ENCODE results near the gene BAZ2B. TPM values are rescaled to one million over a fixed set of nuclear protein-coding genes. Genes with fewer than 3 reads are reported as not detected.
A peak's percentile ranks its signal among the peaks of the same experiment; 100 is the strongest.

The BAZ2B gene, protein sequence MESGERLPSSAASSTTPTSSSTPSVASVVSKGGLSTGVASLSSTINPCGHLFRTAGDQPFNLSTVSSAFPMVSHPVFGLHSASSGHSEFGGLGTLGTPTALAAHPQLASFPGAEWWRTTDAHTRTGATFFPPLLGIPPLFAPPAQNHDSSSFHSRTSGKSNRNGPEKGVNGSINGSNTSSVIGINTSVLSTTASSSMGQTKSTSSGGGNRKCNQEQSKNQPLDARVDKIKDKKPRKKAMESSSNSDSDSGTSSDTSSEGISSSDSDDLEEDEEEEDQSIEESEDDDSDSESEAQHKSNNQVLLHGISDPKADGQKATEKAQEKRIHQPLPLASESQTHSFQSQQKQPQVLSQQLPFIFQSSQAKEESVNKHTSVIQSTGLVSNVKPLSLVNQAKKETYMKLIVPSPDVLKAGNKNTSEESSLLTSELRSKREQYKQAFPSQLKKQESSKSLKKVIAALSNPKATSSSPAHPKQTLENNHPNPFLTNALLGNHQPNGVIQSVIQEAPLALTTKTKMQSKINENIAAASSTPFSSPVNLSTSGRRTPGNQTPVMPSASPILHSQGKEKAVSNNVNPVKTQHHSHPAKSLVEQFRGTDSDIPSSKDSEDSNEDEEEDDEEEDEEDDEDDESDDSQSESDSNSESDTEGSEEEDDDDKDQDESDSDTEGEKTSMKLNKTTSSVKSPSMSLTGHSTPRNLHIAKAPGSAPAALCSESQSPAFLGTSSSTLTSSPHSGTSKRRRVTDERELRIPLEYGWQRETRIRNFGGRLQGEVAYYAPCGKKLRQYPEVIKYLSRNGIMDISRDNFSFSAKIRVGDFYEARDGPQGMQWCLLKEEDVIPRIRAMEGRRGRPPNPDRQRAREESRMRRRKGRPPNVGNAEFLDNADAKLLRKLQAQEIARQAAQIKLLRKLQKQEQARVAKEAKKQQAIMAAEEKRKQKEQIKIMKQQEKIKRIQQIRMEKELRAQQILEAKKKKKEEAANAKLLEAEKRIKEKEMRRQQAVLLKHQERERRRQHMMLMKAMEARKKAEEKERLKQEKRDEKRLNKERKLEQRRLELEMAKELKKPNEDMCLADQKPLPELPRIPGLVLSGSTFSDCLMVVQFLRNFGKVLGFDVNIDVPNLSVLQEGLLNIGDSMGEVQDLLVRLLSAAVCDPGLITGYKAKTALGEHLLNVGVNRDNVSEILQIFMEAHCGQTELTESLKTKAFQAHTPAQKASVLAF (N-terminal part only)
- total RNA-seq (100 to 1,000 TPM; 155 to 174 TPM), polyA plus RNA-seq (ENCODE audit: insufficient read length in 2 of 2) (10 to 100 TPM; 43.3 to 54.2 TPM)
- long read RNA-seq, donor 1 = 0 reads
- long read RNA-seq, donor 2 = 0 reads
- long read RNA-seq, donor 3 = 0 reads
- long read RNA-seq, donor 4, partial matches to known transcripts = 0 of 11 reads
- long read RNA-seq, donor 4, other reads (novel, unspliced or antisense) = 11 of 11 reads

DNA sequence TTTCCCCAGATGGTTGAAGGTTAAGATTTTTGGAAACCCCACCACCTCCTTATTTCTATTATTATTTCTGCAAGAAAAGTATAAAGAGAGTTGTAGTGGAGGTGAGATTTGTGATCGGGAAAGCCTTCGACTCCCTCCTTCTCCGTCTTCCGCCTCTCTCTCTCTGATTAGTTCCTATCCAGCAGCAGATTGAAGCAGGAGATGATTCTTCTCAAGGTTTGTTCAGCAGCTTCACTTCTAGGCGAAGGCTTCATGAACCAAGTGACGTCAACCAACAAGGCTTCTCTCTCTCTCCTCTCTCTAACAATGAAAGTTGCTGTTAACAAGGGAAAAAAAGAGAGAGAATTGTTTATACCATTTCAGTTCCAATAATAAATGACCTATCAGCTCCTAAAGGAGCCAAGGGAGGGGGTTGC lies at the start of gene BAZ2B:
TSS of gene BAZ2B (minus strand) at position 263 of the 416 bp plus-strand sequence. CDS start 137,829 bp downstream, outside the sequence.
- Histone ChIP-seq H3K27me3 (ENCODE audit: control insufficient read depth, insufficient read depth, low read length) (no peaks in the 10 kb centered on the region), H3K4me1 (ENCODE audit: control insufficient read depth, insufficient read depth, low read length) (no peaks in the 10 kb centered on the region), H3K4me3 (ENCODE audit: low read depth, low read length) (peak within 1 kb of the TSS; percentile 82), H3K36me3 (ENCODE audit: control insufficient read depth, insufficient read depth, low read length) (no peaks in the 10 kb centered on the region), H3K9me3 (ENCODE audit: control insufficient read depth, insufficient read depth, low read length) (no peaks in the 10 kb centered on the region), H3K27ac (ENCODE audit: low read depth, low read length) (peak within 1 kb of the TSS; percentile 99)
- WGBS (ENCODE audit: insufficient coverage) = no CpG with 5 or more reads among the region's 6 CpGs
- DNase-seq (ENCODE audit: low read depth in 4 of 6, low spot score in 6 of 6) = peak in 3 of 6 donors; percentile 76 to 93 (median 90)

DNA sequence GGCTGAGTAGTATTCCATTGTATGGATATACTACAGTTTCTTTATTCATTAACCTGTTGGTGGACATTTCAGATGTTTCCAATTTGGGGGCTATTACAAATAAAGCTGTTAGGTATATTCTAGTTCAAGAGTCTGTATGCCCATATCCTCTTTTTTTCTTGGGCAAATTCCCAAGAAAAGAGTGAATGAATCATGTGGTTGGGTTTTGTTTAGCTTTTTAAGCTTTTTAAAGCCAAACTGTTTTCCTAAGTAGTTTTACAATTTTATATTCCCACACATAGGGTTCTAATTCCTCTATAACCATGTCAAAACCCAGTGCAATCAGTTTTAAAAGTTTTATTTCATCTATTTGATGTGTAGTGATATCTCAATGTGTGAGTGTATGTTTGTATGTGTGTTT lies 44.9 kb upstream of the BAZ2B start:
- DNase-seq (ENCODE audit: low read depth in 4 of 6, low spot score in 6 of 6) = no peak
- no peaks in the 10 kb centered on the region for H3K27me3 ChIP-seq (ENCODE audit: control insufficient read depth, insufficient read depth, low read length)
- H3K4me1 ChIP-seq (ENCODE audit: control insufficient read depth, insufficient read depth, low read length) = no peaks in the 10 kb centered on the region
- H3K4me3 ChIP-seq (ENCODE audit: low read depth, low read length) = no peak overlapping the region
- no peaks in the 10 kb centered on the region for H3K9me3 ChIP-seq (ENCODE audit: control insufficient read depth, insufficient read depth, low read length)
- no peak overlapping the region for H3K27ac ChIP-seq (ENCODE audit: low read depth, low read length)
- H3K36me3 ChIP-seq (ENCODE audit: control insufficient read depth, insufficient read depth, low read length) = no peaks in the 10 kb centered on the region

DNA sequence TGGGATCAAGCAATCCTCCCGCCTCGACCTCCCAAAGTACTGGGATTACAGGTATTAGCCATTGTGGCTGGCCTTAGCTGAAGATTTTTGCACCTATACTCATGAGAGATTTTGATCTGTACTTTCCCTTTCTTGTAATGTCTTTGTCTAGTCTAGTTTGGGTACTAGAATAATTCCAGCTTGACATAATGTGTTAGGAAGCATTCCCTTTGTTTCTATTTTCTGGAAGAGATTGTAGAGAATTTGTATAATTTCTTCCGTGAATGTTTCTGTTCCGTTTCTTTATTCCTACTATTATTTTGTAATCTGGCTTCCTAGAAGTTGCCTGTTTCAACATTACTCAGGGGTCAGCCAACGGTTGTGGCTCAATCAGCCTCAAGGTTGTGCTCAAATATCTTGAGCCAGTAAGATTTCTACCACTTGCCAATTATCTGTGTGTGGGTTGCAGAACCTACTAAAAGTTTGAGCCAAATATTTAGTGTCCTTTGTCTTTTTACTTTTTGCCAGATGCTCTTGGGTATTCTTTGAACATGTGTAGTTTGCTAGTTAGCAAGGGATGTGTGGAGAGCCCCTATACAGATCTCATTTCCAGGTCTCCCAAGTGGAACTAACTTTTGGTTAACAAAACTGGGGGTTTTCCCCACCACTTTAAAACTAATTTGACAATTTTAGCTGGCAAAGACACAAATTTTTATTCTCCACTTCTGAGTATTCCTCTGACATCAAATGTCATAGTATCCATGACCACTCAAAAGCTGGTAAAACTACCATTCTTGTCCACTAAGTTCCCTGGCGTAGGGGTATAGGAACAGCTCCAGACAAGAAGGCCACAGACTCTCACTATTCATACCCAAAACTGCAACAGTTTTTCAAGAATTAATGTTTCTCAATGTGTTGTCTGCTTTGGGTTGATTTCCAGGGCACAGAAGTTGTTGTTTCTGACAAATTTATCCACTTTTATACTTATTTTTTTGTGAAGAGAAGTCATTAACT lies 42.8 kb upstream of the BAZ2B start:
- no peak for DNase-seq (ENCODE audit: low read depth in 4 of 6, low spot score in 6 of 6)
- no CpG with 5 or more reads among the region's 6 CpGs for WGBS (ENCODE audit: insufficient coverage)
- no peaks in the 10 kb centered on the region for H3K27me3 ChIP-seq (ENCODE audit: control insufficient read depth, insufficient read depth, low read length)
- H3K27ac ChIP-seq (ENCODE audit: low read depth, low read length) = no peak overlapping the region
- H3K9me3 ChIP-seq (ENCODE audit: control insufficient read depth, insufficient read depth, low read length) = no peaks in the 10 kb centered on the region
- H3K4me3 ChIP-seq (ENCODE audit: low read depth, low read length) = no peak overlapping the region
- H3K36me3 ChIP-seq (ENCODE audit: control insufficient read depth, insufficient read depth, low read length) = no peaks in the 10 kb centered on the region
- no peaks in the 10 kb centered on the region for H3K4me1 ChIP-seq (ENCODE audit: control insufficient read depth, insufficient read depth, low read length)

- no peak for DNase-seq (ENCODE audit: low read depth in 4 of 6, low spot score in 6 of 6)
- H3K9me3 ChIP-seq (ENCODE audit: control insufficient read depth, insufficient read depth, low read length) = no peaks in the 10 kb centered on the region
- no peaks in the 10 kb centered on the region for H3K27me3 ChIP-seq (ENCODE audit: control insufficient read depth, insufficient read depth, low read length)
- H3K4me1 ChIP-seq (ENCODE audit: control insufficient read depth, insufficient read depth, low read length) = no peaks in the 10 kb centered on the region
- H3K36me3 ChIP-seq (ENCODE audit: control insufficient read depth, insufficient read depth, low read length) = no peaks in the 10 kb centered on the region
- no CpG with 5 or more reads among the region's 2 CpGs for WGBS (ENCODE audit: insufficient coverage)
- H3K27ac ChIP-seq (ENCODE audit: low read depth, low read length) = no peak overlapping the region
- no peak overlapping the region for H3K4me3 ChIP-seq (ENCODE audit: low read depth, low read length)
These were observed 37.6 kb upstream of the BAZ2B start for GRCh38 chr2:159653962-159654361.

DNA sequence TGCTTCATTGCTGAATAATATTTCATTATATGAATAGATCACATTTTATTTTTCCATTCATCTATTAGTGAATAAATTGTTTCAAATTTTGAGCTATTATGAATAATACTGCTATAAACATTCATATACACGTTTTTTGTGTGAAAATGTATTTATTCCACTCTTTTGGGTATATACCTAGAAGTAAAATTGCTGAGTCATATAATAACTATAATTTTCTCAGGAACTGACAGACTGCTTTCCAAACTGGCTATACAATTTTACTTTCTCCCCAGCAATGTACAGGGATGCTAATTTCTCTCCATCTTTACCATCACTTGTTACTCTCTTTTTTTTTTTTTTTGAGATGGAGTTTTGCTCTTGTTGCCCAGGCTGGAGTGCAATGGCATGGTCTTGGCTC lies 35.5 kb upstream of the BAZ2B start:
- Histone ChIP-seq H3K36me3 (ENCODE audit: control insufficient read depth, insufficient read depth, low read length) (no peaks in the 10 kb centered on the region), H3K27me3 (ENCODE audit: control insufficient read depth, insufficient read depth, low read length) (no peaks in the 10 kb centered on the region), H3K4me1 (ENCODE audit: control insufficient read depth, insufficient read depth, low read length) (no peaks in the 10 kb centered on the region), H3K27ac (ENCODE audit: low read depth, low read length) (no peak overlapping the region), H3K4me3 (ENCODE audit: low read depth, low read length) (no peak overlapping the region), H3K9me3 (ENCODE audit: control insufficient read depth, insufficient read depth, low read length) (no peaks in the 10 kb centered on the region)
- no CpG with 5 or more reads among the region's 1 CpG for WGBS (ENCODE audit: insufficient coverage)
- no peak for DNase-seq (ENCODE audit: low read depth in 4 of 6, low spot score in 6 of 6)

DNA sequence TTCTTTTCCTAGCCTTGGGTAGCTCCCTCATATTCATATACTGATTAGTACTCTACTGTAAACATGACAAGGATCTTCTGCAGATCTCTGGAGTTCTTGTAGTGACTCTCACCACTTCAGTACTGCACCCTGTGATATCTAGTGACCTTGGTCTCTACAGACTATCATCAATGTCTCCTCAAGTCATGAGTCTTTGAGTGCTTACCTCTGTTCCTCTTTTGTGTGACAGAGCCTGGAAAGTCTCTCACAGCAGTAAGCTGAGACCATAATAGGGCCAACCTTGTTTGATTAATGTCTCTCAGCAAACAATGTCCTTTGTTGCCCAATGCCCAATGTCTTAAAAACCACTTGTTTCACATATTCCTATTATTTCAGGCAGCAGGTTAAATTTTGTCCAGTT lies 34.2 kb upstream of the BAZ2B start:
- H3K36me3 ChIP-seq (ENCODE audit: control insufficient read depth, insufficient read depth, low read length) = no peaks in the 10 kb centered on the region

DNA sequence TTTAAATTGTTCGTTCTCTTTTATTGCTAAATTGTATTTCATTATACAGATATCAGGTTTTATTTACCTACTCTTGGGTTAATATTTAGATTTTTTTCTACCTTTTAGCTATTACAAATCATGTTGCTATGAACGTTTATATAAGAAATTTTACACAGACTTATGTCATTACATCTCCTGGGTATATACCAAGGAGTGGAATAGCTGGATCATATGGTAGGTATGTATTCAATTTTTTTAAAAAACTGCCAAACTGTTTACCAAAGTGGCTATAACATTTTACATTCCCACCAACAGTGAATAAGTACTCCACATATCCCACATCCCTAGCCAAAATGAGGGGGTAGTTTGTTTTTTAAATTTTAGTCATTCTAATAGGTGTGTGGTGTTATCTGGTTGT lies 32.3 kb upstream of the BAZ2B start:
- no CpG with 5 or more reads among the region's 2 CpGs for WGBS (ENCODE audit: insufficient coverage)
- no peaks in the 10 kb centered on the region for H3K4me1 ChIP-seq (ENCODE audit: control insufficient read depth, insufficient read depth, low read length)
- H3K27ac ChIP-seq (ENCODE audit: low read depth, low read length) = no peak overlapping the region
- H3K36me3 ChIP-seq (ENCODE audit: control insufficient read depth, insufficient read depth, low read length) = no peaks in the 10 kb centered on the region
- H3K27me3 ChIP-seq (ENCODE audit: control insufficient read depth, insufficient read depth, low read length) = no peaks in the 10 kb centered on the region
- H3K9me3 ChIP-seq (ENCODE audit: control insufficient read depth, insufficient read depth, low read length) = no peaks in the 10 kb centered on the region
- H3K4me3 ChIP-seq (ENCODE audit: low read depth, low read length) = no peak overlapping the region
- DNase-seq (ENCODE audit: low read depth in 4 of 6, low spot score in 6 of 6) = no peak

More for the DNA sequence above, 34.2 kb upstream of the BAZ2B start:
- no peak for DNase-seq (ENCODE audit: low read depth in 4 of 6, low spot score in 6 of 6)
- Histone ChIP-seq H3K4me3 (ENCODE audit: low read depth, low read length) (no peak overlapping the region), H3K9me3 (ENCODE audit: control insufficient read depth, insufficient read depth, low read length) (no peaks in the 10 kb centered on the region), H3K27me3 (ENCODE audit: control insufficient read depth, insufficient read depth, low read length) (no peaks in the 10 kb centered on the region), H3K27ac (ENCODE audit: low read depth, low read length) (no peak overlapping the region), H3K4me1 (ENCODE audit: control insufficient read depth, insufficient read depth, low read length) (no peaks in the 10 kb centered on the region)

- Histone ChIP-seq H3K9me3 (ENCODE audit: control insufficient read depth, insufficient read depth, low read length) (no peaks in the 10 kb centered on the region), H3K4me1 (ENCODE audit: control insufficient read depth, insufficient read depth, low read length) (no peaks in the 10 kb centered on the region), H3K27ac (ENCODE audit: low read depth, low read length) (no peak overlapping the region), H3K36me3 (ENCODE audit: control insufficient read depth, insufficient read depth, low read length) (no peaks in the 10 kb centered on the region), H3K27me3 (ENCODE audit: control insufficient read depth, insufficient read depth, low read length) (no peaks in the 10 kb centered on the region), H3K4me3 (ENCODE audit: low read depth, low read length) (no peak overlapping the region)
- no CpG with 5 or more reads among the region's 2 CpGs for WGBS (ENCODE audit: insufficient coverage)
- DNase-seq (ENCODE audit: low read depth in 4 of 6, low spot score in 6 of 6) = no peak
These were observed 31.3 kb upstream of the BAZ2B start for GRCh38 chr2:159647667-159648066.
